Skeletal muscle satellite cell (primary cell): ENCODE data around the gene CTNND2.
"Not testable (repeated sequence)": the region's sequence is repeated elsewhere in the genome, so short reads cannot be mapped to it uniquely, and the experiment has no call there.

Source experiments
- H3K27me3 ChIP-seq: 2 replicates; pipeline ENCODE4 v1.7.0; 2013; ENCODE audit warnings: low read length; ENCODE audit not compliant: control insufficient read depth, insufficient read depth
- H3K36me3 ChIP-seq: 2 replicates; pipeline ENCODE4 v1.7.0; 2013; ENCODE audit warnings: mild to moderate bottlenecking, control low read depth, low read length; ENCODE audit not compliant: insufficient read depth
- H3K4me1 ChIP-seq: 2 replicates; pipeline ENCODE4 v1.7.0; 2013; ENCODE audit warnings: low read length; ENCODE audit not compliant: control insufficient read depth, insufficient read depth
- H3K4me2 ChIP-seq: 2 replicates; pipeline ENCODE4 v1.7.0; 2013; ENCODE audit warnings: mild to moderate bottlenecking, low read length
- H3K4me3 ChIP-seq: 2 replicates; pipeline ENCODE4 v1.7.0; 2013; ENCODE audit warnings: low read length
- H3K9ac ChIP-seq: 2 replicates; pipeline ENCODE4 v1.7.0; 2013; ENCODE audit warnings: mild to moderate bottlenecking, low read depth, low read length, moderate library complexity
- H3K9me3 ChIP-seq: replicated peaks from 2 replicates; pipeline ENCODE4 v1.7.0; 2013; ENCODE audit warnings: mild to moderate bottlenecking, control low read depth, low read length

The CTNND2 gene

DNA sequence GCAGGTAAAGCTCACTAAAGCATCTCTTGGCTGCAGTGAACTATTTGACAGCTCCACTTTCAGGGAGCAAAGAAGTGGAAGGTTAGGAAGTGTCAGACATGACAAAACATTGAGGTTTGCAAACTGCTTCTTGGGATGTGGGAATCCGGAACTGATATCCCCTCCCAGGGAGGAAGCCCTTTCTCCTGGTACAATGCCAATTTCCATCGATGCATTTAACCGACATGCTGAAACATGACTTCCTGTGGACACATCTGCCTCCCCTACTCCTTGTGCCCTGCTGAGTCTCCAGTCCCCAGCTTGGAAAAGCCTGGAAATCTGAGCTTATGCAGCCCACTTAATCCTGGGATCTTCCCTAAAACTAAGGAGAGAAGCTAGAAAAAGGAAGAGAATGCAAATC lies 820.1 kb downstream of the CTNND2 start:
- no peak overlapping the region for H3K9ac ChIP-seq
- H3K4me3 ChIP-seq: no peak overlapping the region
- H3K36me3 ChIP-seq: no peaks in the 10 kb centered on the region
- no peak overlapping the region for H3K4me2 ChIP-seq
- H3K9me3 ChIP-seq: no peaks in the 10 kb centered on the region
- no peaks in the 10 kb centered on the region for H3K4me1 ChIP-seq
- H3K27me3 ChIP-seq: no peaks in the 10 kb centered on the region

DNA sequence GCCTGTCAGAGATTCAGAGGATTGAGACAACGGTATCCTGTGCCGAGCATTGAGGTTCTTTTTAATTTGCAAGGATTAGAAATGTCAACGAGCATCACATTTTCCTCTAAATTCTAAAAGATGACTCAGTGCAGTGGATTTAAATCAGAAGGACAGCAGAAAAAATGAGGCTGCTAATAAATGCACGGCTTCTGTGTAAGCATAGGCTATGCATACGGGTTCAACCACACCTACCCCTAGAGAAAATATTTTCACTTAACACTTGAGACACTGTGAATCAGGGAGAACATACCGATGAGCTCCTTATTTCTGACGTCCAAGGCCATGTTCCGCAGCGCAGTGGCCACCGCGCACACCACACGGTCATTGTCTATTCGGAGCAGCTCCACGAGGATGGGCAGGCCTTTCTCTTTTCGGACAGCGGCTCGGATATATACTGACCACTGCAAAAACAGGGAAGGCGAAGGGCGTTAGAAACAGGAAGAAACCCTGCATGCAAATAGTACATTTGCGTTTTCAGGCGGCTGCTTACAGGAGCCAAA lies 821.8 kb downstream of the CTNND2 start:
- no peaks in the 10 kb centered on the region for H3K27me3 ChIP-seq
- H3K36me3 ChIP-seq: no peaks in the 10 kb centered on the region
- no peaks in the 10 kb centered on the region for H3K4me1 ChIP-seq
- no peak overlapping the region for H3K4me2 ChIP-seq
- H3K9me3 ChIP-seq: no peaks in the 10 kb centered on the region
- no peak overlapping the region for H3K9ac ChIP-seq
- no peak overlapping the region for H3K4me3 ChIP-seq

DNA sequence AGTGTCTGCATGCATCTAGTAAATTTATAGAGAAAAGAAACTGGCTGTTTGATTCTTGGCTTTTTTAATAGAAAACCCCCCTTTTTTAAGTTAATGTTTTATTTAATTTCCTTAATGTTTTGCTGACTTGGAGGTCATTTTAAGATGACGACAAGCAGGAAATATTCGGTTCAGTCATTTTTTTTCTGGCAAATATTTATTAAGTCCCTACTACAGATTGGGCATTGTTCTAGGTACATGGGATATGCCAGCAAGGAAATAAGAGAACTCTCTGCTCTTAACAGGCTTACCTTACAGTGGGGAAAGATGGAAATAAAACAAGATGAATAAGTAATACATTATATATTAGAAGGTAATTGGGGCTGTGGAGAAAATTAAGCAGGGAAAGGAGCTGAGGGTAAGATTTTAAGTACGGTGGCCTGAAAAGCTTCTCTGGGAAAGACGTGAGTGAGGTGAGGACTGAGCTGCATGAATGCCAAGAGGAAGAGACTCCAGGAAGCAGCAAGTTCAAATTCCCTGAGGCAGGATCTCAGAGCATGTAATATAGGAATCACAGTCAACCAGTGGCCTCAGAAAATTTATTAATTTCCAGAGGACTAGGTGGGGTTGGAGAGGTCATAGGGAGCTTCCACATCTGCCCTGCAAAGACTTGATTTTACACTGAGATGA lies 827.2 kb downstream of the CTNND2 start:
- Histone ChIP-seq H3K4me3 (no peak overlapping the region), H3K9me3 (no peaks in the 10 kb centered on the region), H3K4me1 (no peaks in the 10 kb centered on the region), H3K4me2 (no peak overlapping the region), H3K9ac (no peak overlapping the region), H3K36me3 (no peaks in the 10 kb centered on the region), H3K27me3 (no peaks in the 10 kb centered on the region)

DNA sequence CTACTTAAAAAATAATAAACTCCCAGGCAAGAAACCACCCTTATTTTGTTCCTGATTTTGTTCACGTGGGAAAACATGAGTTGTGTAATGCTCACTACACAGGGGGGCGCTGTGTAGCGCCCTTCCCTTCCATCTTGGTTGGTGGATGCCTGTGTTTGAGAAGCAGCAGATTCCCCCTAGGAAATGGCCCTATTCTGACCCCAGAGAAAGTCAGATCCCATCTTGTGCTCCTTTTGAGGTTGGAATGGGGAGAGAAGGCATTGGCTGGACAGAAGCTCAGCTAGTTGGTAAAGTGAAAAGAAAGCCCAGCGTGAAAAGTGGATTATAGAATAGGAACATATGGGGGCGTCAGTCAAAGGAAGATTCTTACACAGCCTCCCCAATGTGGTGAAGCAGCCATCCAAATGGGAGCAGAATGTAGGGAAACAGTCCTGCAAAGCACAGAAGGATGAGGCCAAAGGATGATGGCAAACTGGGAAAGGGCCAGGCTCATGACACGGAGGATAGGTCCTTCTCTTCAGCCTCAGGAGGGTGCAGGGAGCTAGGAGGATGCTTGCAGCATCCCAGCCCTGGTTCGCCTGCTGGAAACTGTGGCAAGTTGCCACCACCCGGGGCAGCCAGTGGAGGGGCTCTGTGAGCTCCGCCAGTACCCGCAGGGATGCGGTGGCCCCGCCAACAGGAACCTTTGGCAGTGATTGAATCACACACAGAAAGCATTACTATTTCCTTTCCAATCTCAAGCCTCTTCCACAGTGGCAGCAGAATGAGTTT lies 829.0 kb downstream of the CTNND2 start:
- H3K4me2 ChIP-seq: no peak overlapping the region
- H3K36me3 ChIP-seq: no peaks in the 10 kb centered on the region
- no peak overlapping the region for H3K9ac ChIP-seq
- H3K4me3 ChIP-seq: no peak overlapping the region
- no peaks in the 10 kb centered on the region for H3K4me1 ChIP-seq
- H3K9me3 ChIP-seq: no peaks in the 10 kb centered on the region
- H3K27me3 ChIP-seq: no peaks in the 10 kb centered on the region

DNA sequence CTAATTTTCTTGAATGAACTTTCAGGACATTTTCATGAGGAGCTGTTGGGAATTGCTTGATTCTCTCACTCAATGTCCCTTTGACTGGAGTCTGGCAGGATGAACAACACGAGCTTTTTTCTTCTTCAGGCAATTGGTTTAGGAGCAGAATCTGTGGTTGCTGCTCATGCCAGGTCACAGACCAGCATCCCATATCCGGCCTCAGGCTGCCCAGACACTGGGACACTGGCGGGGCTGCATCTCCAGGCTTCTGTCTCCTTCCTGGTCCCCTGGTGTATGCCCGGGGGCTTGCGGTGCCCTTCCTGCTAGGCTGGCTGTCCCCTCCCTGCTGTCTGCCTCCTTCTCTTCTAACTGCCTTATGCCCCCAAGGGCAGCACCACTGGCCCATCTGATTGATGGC lies 831.7 kb downstream of the CTNND2 start:
- no peaks in the 10 kb centered on the region for H3K27me3 ChIP-seq
- H3K4me2 ChIP-seq: no peak overlapping the region
- no peaks in the 10 kb centered on the region for H3K36me3 ChIP-seq
- H3K4me1 ChIP-seq: no peaks in the 10 kb centered on the region
- H3K4me3 ChIP-seq: no peak overlapping the region
- H3K9me3 ChIP-seq: no peaks in the 10 kb centered on the region
- no peak overlapping the region for H3K9ac ChIP-seq

DNA sequence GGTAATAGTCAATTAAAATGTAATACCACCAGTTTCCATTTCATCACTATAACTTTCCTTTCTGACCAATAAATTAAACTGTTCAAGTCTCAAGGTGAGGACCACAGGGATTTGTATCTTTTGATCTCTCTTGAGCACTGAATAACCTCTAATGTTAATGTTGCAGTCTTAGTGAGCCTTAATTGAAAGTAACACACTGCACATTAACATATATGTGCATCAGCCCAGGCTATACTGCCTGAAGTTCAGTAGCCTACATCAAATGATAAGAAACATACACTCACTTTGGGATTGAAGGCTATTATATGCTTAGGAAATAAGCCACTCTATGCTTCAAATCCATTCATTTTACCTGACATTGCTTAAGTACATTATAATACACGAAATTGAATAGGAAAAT lies 832.2 kb downstream of the CTNND2 start:
- Histone ChIP-seq H3K27me3 (no peaks in the 10 kb centered on the region), H3K9me3 (no peaks in the 10 kb centered on the region), H3K4me1 (no peaks in the 10 kb centered on the region), H3K4me2 (no peak overlapping the region), H3K36me3 (no peaks in the 10 kb centered on the region), H3K9ac (no peak overlapping the region), H3K4me3 (no peak overlapping the region)

DNA sequence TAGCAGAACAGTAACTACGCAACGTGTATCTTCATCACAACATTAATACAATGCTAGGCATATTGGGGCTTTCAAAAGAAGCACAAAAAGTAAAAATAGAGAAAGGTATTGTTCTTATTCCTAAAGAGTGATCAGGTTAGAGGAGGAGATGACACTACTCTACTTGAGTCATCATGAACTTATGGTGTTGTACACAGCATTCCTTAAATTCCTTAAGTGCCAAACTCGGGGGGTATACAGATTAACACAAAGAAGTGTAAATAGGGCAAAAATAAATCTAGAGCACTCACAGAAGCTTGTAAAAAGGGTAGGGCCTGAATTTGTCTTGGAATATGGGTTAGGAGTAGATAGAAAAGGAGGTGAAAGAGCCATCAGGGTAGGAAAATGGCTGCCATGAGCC lies 835.2 kb downstream of the CTNND2 start:
- no peaks in the 10 kb centered on the region for H3K9me3 ChIP-seq
- no peak overlapping the region for H3K4me3 ChIP-seq
- H3K9ac ChIP-seq: no peak overlapping the region
- H3K27me3 ChIP-seq: no peaks in the 10 kb centered on the region
- no peaks in the 10 kb centered on the region for H3K36me3 ChIP-seq
- no peaks in the 10 kb centered on the region for H3K4me1 ChIP-seq
- no peak overlapping the region for H3K4me2 ChIP-seq

DNA sequence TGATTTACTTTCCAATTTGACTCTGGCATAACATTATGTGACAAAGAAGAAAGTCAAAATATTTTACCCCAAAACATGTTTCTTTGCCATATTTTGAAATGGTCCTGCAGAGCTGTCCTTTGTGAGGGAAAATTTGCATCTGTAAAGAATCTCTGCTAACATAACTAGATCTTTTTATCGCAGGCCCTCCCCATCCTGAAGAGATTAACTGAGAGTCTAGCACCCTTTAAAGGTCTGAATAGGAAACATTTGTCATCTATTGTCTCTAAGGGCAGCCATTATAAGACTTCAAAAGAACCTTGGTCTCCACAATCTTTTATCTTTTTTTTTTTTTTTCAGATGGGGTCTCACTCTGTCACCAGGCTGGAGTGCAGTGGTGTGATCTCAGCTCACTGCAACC lies 838.5 kb downstream of the CTNND2 start:
- not testable (repeated sequence) for H3K4me2 ChIP-seq, H3K9ac ChIP-seq, H3K36me3 ChIP-seq, H3K9me3 ChIP-seq, H3K4me3 ChIP-seq, H3K27me3 ChIP-seq, H3K4me1 ChIP-seq

DNA sequence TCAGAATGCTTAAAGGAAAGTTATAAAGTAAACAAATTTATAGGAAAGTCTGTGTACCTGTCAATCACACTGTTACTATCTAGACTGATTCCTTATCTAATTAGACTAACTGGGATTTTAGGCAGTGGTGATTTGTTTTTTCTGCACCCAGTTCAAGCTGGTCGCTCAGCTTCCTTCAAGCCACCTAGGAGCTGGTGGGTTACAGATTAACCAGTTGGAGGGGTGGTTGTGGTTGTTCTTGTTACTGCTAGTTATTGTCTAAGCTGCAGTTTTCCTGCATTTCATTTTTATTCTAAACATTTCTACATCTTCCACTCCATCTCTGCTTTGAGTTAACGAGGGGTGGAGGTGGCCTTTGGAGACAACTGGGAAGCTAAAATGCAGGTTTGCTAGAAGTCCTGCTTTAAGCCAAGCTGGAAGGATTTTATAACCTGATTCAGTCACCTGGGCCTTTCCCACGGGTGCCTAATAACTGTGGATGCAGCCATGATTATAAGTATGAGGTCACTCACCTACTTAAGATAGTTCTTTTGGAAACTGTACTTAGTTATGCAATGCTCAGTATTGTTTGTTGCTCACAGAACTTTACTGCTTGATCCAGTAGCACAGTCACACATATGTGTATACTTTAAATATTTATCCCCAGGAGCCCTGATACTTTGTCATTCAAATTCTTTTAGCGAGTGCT lies 839.3 kb downstream of the CTNND2 start:
- no peaks in the 10 kb centered on the region for H3K36me3 ChIP-seq
- no peak overlapping the region for H3K9ac ChIP-seq
- H3K4me2 ChIP-seq: no peak overlapping the region
- no peak overlapping the region for H3K4me3 ChIP-seq
- no peaks in the 10 kb centered on the region for H3K4me1 ChIP-seq
- peaks cover 3% of the 10 kb centered on the region for H3K27me3 ChIP-seq
- no peaks in the 10 kb centered on the region for H3K9me3 ChIP-seq

DNA sequence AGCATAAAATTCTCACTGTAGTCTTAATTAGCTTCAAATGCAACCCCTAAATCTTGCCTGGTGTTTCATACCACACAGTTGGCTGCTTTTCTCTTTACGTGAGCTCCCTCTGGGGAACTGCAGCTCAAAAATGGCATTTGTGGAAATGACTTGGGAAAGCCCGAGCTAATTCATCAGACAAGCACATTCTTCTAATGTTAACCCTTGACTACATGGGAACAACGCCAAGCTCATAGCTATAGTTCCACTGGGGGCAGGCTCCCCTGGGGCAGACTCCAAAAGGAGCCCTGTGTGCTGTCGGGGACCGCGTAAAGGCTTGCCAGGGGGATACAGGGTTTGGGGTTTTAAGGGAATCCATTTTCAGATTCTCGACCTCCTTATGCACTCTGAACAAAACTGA lies 841.8 kb downstream of the CTNND2 start:
- H3K4me2 ChIP-seq: no peak overlapping the region
- H3K4me3 ChIP-seq: no peak overlapping the region
- H3K9ac ChIP-seq: no peak overlapping the region
- no peaks in the 10 kb centered on the region for H3K4me1 ChIP-seq
- peaks cover 3% of the 10 kb centered on the region for H3K27me3 ChIP-seq
- no peaks in the 10 kb centered on the region for H3K9me3 ChIP-seq
- H3K36me3 ChIP-seq: no peaks in the 10 kb centered on the region

DNA sequence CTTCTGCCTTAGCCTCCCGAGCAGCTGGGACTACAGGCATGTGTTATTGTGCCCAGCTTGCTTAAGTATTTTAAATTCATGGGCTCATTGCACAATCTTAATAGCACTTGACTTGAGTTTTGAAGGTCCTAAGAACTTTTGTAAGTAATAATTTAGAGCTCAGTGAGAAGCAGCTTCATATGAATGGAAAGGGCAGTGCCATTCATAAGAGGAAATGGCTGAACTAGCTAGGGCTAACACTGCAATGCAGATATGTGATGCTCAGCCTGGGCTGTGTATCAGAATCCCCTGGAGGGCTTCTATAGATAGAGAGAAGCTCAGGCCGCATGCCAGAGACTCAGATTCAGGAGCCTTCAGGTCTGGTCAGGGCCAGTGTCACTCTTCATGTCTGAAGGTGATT lies 847.7 kb downstream of the CTNND2 start:
- Histone ChIP-seq H3K36me3 (no peaks in the 10 kb centered on the region), H3K9ac (no peak overlapping the region), H3K4me2 (no peak overlapping the region), H3K4me3 (no peak overlapping the region), H3K4me1 (no peaks in the 10 kb centered on the region), H3K9me3 (no peaks in the 10 kb centered on the region), H3K27me3 (peaks cover 4% of the 10 kb centered on the region)
